GM18526 (cell line): Measurements from ENCODE around the gene HAPLN2.

Experiments used
- POLR2A ChIP-seq: IDR thresholded peaks from 3 replicates; pipeline ENCODE4 v1.6.1; 2011; ENCODE audit not compliant: insufficient read length; ENCODE audit errors: extremely low read depth

Gene HAPLN2

DNA sequence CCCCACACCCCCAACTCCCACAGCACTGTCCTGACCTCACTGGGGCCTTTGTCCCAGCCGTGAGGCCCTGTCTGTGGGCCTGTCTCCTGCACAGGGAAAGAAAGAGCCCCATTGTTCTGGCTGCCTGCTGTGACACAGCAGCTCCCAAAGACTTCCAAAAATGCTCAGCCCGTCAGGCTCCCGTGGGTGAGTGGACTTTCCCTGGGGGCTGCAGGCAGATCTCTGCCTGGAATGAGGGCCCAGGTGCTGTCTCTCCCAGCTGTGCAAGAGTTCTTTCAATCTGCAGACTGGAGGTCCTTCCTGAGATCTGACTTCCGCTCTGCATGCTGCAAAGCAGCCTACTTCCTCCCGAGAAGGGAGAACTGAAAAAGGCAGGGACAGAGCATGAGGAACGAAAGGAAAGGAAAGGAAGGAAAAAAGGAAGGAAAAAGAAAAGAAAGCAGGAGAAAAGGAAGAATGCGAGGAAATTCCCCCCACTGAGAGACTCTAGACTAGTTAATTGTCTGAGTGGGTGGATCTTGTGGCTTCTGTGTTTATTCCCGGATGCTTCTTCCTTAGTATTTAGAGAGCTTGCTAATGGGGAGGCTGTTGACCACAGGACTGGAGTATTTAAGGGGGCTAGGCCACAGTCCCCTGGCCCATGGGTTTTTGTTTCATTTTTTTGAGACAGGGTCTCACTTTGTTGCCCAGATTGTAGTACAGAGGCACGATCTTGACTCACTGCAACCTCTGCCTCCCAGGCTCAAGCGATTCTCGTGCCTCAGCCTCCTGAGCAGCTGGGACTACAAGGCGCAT lies 43.0 kb downstream of the HAPLN2 start:
- no peak for TF ChIP-seq POLR2A

DNA sequence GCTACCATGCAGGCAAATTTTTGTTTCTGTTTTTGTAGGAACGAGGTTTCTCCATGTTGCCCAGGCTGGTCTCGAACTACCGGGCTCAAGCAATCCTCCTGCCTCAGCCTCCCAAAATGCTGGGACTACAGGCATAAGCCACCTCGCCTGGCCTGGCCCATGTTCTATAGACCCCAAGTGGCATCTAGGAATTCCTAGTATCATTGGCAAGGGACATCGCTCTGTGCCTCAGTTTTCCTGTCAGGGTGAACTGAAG lies 43.5 kb downstream of the HAPLN2 start:
- TF ChIP-seq POLR2A, result no peak

DNA sequence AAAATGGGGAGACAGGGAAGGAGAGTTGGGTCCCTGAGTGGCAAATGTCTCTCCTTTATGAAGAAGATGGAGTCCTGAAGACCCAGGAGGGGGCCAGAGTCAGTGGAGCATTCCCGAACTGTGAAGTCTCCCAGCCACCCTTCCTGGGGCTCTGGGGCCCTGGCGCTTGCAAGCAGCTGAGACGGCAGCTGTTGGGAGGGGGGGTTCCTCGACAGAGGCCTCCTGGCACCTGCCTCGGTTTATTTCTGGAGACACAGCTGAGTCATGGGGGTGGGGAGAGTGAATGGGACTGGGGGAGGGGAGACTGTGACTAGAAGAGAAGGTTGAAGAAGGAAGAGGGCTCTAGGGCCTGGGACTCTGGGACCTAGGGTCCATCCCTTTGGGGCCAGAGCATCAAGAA lies 44.0 kb downstream of the HAPLN2 start:
- TF ChIP-seq POLR2A, result no peak

DNA sequence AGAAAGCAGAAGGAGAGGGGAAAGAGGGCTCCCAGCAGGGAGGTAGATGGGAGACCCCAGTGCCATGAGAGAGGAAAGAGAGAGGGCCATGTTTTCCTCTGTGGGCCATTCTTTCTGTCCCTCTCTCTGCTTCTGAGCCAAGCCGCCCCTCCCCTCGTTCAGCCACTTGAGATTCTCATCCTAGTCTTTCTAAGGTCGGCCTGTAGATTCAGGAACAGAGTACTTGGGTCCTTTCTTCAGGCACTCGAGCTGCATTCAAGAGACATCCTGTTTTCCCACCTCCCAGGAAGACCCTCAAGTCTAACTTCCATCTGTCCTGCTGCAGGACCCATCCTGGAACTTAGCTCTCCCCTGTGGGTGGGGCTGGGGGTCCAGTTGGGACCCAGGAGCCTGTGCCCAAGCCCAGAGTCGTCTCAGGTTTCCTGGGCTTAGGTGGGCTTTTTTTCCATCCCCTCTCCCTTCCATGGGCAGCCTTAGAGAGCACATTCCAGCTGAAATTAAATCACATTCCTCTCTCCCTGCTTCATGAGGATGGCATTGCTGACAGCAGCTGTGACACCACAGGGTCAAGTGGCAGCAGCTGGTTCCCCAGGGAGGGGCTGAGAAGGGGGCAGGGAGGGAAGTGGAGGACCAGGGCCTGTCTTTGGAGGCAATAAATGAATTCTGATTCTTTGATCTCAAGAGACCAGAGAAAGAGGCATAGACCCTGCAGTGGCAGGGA lies 45.0 kb downstream of the HAPLN2 start:
- TF ChIP-seq POLR2A, result no peak

DNA sequence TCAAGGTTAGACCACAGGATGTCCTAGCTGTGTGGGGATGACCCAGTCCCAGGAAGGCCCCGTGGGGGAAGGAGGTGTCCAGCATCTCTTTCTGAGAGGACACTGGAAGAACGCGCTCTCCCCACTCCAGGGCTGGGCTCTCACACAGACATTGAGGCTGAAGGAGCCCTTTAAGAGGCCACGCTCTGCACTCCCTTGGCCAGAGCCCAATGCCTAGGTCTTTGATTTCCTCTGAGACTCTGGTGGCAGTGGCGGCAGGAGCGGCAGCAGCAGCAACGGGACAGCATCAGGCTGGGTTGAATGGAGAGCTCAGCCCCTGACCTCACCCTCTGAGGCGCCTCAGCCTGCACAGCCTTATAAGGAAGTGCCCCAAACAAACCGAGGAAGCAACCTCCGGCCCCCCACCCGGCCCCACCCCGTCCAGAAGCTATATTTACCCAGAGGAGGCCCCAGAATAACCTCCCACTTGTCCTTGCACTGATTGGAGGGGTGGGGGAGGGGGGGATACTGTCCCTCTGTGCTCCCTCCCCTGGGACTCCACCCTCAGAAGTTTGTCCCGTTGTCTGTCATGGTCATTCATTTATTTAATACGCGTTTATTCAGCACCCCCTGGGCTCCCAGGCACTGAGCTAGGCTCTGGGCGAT lies 45.7 kb downstream of the HAPLN2 start:
- peak; percentile 29 for TF ChIP-seq POLR2A

DNA sequence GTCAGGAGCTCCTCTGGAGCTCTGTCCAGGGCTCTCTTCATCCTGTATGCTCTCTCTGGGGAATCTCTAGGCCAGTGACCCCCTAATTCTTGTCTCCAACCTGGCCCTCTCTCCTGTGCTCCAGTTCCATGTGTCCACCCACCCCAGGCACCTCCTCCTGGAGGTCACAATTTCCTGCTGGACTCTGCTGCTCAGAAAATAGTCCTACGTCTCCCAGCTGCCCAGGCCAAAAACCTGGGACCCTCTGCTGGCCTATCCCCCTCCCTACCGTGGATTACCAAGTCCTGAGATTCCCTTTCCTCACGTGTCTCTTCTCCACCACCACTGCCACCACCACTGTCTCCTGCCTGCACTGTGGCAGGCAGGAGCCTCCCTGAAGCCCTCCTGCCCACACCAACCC lies 46.3 kb downstream of the HAPLN2 start:
- no peak for TF ChIP-seq POLR2A

DNA sequence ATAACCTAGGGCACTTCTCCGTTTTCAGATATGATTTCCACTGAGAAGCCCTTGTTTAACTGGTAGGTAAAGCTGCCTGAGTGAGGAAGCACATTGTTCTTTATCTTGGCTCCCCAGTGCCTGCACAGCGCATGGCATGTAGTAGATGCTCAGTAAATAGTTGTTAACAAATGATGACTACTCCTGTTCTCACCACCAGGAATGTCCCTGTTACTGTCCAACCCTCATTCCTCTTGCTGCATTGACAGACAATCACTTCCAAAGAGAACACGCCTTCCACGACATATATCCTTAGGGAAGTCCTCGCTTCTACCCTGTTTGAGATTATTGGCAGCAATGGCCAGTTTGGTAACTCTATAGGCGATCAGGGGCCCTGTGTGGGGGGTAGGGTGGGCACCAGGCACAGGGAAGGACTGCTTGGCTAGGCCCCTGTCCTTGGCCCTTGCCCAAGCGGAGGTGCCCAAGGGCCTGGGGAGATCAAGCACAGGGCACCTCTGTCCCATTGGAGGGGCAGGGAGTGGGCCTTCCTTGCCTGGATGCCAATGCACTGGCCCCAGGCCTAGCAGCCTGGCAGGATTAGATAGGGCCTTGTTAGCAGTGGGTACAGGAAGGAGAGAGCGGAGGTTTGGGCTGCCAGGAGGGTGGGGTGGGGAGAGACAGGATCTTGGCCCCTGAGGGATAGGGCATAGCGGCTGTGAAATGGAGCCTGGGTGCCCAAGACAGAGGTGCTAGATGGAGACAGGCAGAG lies 47.8 kb downstream of the HAPLN2 start:
- TF ChIP-seq POLR2A, result no peak

DNA sequence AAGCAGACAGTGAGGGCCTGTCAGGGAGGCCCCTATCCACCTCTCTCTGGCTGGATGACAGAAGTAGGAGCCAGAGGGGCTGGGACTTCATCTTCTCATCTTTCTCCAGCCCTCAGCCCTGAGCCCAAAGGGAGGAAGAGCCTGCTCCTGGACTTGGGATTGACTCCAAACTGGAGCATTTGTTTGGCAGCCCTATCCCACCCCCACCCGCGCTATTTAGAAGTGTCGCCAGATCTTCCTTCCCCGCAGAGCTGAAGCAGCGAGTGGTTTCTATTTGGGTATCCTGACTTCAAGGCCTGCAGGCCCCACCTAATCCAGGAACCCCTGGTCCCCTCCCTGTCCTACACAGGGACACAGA lies 48.4 kb downstream of the HAPLN2 start:
- no peak for TF ChIP-seq POLR2A

DNA sequence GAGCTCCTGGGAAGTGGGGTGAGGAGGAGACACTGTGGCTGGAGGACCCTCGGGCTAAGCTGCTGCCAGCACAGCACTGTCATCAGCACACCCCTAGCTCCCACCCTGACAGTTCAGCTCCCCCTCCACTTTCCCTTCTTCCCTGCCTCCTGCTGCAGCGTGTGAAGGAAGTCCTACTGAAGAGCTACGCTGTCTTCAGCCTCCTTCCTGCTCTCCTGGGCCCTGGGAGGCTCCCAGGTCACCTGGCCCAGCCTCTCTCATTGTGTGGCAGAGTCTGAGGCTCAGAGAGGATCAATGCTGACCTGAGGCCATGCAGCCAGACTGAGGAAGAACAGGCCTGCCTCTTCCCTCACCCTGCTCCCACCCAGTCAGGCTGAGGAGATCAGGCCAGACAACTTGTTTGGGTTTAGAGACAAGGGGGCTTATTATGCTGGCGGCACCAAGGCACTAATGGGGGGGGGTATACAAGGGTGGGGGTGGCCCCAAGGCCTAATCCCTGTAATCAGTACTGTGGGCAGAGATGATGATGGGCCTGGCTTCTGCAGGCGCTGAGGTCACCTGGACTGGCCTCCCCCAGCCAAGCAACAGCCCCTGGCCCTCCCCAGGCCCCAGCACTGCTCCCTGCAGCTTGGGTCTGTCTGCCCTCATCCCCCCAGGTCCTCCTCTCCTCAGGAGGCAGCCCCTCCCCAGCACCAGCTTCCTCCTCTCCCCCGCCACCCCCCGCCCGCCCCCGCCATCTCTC lies 48.9 kb downstream of the HAPLN2 start:
- no peak for TF ChIP-seq POLR2A

DNA sequence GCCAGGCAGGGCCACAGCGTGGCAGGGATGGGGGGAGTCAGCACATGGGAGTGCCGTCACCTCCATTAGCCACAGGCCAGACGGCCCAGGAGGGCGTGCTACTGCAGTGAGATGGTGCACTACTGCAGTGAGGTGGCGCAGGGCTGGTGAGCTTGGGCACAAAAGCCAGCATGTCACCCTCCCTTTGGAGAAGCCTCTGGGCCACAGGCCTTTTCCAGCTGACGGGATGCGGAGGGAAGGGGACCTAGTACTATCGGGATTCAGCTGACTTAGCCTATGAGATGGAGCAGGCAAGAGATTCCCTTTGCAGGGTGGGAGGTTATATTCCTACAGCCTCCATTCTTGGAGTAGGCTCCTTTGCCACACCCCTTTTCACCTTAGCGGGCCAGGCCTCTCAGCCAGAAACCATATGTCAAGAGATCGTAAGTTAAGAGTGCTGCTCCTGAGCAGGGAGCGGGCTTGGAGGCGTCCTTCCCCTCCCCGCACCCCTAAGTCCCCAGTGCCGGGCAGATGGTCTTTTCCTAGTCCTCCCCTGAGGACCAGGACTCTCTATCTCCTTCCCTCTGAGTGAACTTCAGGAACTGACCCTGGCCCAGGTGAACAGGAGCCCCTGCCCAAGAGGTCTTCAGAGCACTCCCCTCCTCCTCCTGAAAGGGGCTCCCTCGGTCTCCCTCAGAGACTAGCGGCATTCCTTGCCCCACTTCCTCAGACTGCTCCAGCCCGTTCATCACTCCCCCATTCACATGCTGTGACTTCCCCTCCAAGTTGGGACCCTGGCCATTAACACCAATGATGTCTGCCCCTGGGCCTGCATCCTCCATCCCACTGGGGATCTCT lies 49.8 kb downstream of the HAPLN2 start:
- no peak for TF ChIP-seq POLR2A

DNA sequence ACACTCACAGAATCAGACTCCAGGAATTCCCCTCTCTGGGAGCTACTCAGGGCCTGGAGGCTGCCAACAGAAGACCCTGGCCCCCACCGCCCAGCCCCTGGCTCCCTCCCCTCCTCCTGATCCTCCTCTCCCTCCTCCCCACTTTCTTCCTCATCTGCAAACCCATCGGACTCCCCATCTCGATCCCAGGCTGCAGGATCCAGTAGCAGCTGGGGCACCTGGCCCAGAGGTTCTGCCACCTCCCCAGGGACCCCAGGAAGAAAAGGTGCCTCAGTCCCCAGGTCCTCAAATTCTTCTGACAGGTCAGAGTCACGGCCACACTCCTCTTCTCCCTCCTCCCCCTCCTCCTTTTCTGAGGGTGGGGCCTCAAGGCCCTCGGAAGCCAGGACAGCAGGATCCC lies 50.6 kb downstream of the HAPLN2 start:
- TF ChIP-seq POLR2A, result no peak

DNA sequence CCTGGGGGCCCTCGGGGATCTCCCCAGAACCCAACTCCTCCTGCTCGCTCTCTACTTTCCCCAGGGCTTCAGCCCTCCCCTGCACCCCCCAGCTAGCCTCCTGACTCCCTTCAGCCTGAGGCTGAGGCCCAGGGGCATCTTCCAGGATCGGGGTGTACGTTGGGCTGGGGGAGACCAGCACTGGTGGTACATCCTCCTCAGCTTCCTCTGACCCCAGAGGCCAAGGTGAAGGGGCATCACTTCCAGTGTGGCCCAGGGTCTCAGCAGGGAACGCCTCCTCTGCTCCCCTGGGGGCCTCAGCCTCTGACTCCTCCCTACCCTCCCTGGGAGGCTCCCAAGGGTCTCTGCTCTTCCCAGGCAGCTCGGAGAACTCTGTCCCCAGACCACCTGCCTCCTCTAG lies 51.1 kb downstream of the HAPLN2 start:
- no peak for TF ChIP-seq POLR2A

DNA sequence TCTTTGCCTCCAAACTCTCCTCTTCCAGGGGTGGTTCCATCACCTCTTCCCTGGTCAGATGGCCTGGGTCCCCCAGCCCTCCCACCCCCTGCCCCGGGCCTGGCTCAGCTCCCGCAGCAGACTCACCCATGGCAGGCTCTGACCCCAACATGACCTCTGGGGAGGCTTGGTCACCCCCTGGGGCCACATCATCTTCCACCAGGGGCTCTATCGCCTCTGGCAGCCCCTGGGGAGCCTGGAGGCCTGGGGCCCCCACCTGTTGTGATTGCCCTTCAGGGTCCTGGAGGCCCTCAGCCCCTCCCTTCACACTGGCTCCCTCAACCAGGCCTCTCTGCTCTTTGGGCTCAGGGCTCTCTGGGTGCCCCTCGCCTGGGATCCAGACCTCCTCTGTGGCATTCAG lies 51.6 kb downstream of the HAPLN2 start:
- TF ChIP-seq POLR2A, result no peak

DNA sequence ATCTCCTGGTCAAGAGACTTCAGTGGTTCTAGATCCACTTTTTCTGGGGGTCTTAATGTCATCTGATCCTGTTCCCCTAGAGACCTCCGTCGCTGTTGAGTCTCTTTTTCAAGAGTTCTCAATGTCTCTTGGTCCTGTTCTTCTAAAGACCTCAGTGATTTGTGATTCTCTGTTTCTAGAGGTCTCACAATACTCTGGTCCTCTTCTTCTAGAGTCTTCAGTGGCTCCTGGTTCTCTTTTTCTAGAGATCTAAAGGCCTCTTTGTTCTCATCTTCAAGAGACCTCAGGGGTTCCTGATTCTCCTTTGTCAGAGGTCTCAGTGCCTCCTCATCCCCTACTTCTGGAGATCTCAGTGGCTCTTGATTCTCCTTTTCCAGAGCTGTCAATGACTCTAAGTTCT lies 52.6 kb downstream of the HAPLN2 start:
- no peak for TF ChIP-seq POLR2A
